ENCODE results near the gene SENP1. TPM values are rescaled to one million over a fixed set of nuclear protein-coding genes. Genes with fewer than 3 reads are reported as not detected.

The SENP1 gene
- total RNA-seq, 1 experiment from 2014 or later, result 41.6 TPM

- Histone ChIP-seq H3K27me3 (replicated peaks; ENCODE audit: insufficient read depth, low read depth, low read length, poor library complexity) (no peaks in the 10 kb centered on the region), H3K9me3 (ENCODE audit: low read depth, low read length, poor library complexity, severe bottlenecking) (no peaks in the 10 kb centered on the region), H3K4me1 (ENCODE audit: insufficient read depth, low read length, poor library complexity, severe bottlenecking) (peaks cover 14% of the 10 kb centered on the region), H3K36me3 (ENCODE audit: insufficient read depth, low read length, poor library complexity, severe bottlenecking) (peaks cover 42% of the 10 kb centered on the region), H3K27ac (ENCODE audit: low read depth, low read length, poor library complexity, severe bottlenecking) (no peak overlapping the region), H3K4me3 (ENCODE audit: low read depth, low read length, poor library complexity, severe bottlenecking) (no peak overlapping the region)
- CTCF ChIA-PET, result no interaction called here
- POLR2A ChIA-PET (ENCODE audit: low non-redundant PET), result no interaction called here
- no peak for DNase-seq (ENCODE audit: low spot score)
- intact Hi-C loops (cut with micrococcal nuclease; ENCODE audit: unreplicated experiment), result no loop called here
- BruUV-seq (replicated peaks), result no TSS peak
- TF ChIP-seq EZH2 (IDR thresholded peaks at IDR 0.05; ENCODE audit: borderline replicate concordance, low read depth, low read length, poor library complexity, severe bottlenecking), result no peak
- no peak for TF ChIP-seq CTCF (conservative IDR thresholded peaks at IDR 0.05; ENCODE audit: low read depth, low read length)
Measured at GRCh38 chr12:48123169-48123568, 17.3 kb upstream of the SENP1 start.

GRCh38 chr12:48122065-48122834 is 16.4 kb upstream of the SENP1 start:
- POLR2A ChIA-PET (ENCODE audit: low non-redundant PET), result no interaction called here
- H3K27ac ChIP-seq (ENCODE audit: low read depth, low read length, poor library complexity, severe bottlenecking), result no peak overlapping the region

GRCh38 chr12:48121522-48121921 is 15.6 kb upstream of the SENP1 start:
- CTCF ChIA-PET, result no interaction called here
- intact Hi-C loops (cut with micrococcal nuclease; ENCODE audit: unreplicated experiment), result no loop called here
- no peak overlapping the region for H3K4me3 ChIP-seq (ENCODE audit: low read depth, low read length, poor library complexity, severe bottlenecking)
- no TSS peak for BruUV-seq (replicated peaks)
- TF ChIP-seq EZH2 (IDR thresholded peaks at IDR 0.05; ENCODE audit: borderline replicate concordance, low read depth, low read length, poor library complexity, severe bottlenecking), result no peak
- no peak for TF ChIP-seq CTCF (conservative IDR thresholded peaks at IDR 0.05; ENCODE audit: low read depth, low read length)
- H3K9me3 ChIP-seq (ENCODE audit: low read depth, low read length, poor library complexity, severe bottlenecking), result no peaks in the 10 kb centered on the region
- POLR2A ChIA-PET (ENCODE audit: low non-redundant PET), result no interaction called here
- peaks cover 31% of the 10 kb centered on the region for H3K36me3 ChIP-seq (ENCODE audit: insufficient read depth, low read length, poor library complexity, severe bottlenecking)
- DNase-seq (ENCODE audit: low spot score), result no peak
- no peak overlapping the region for H3K27ac ChIP-seq (ENCODE audit: low read depth, low read length, poor library complexity, severe bottlenecking)
- peaks cover 14% of the 10 kb centered on the region for H3K4me1 ChIP-seq (ENCODE audit: insufficient read depth, low read length, poor library complexity, severe bottlenecking)
- peaks cover 11% of the 10 kb centered on the region for H3K27me3 ChIP-seq (replicated peaks; ENCODE audit: insufficient read depth, low read depth, low read length, poor library complexity)

More at GRCh38 chr12:48122065-48122834, 16.4 kb upstream of the SENP1 start:
- no TSS peak for BruUV-seq (replicated peaks)
- no peak for DNase-seq (ENCODE audit: low spot score)
- TF ChIP-seq EZH2 (IDR thresholded peaks at IDR 0.05; ENCODE audit: borderline replicate concordance, low read depth, low read length, poor library complexity, severe bottlenecking), result no peak
- TF ChIP-seq CTCF (conservative IDR thresholded peaks at IDR 0.05; ENCODE audit: low read depth, low read length), result no peak
- peaks cover 38% of the 10 kb centered on the region for H3K36me3 ChIP-seq (ENCODE audit: insufficient read depth, low read length, poor library complexity, severe bottlenecking)
- H3K4me1 ChIP-seq (ENCODE audit: insufficient read depth, low read length, poor library complexity, severe bottlenecking), result peaks cover 14% of the 10 kb centered on the region
- H3K4me3 ChIP-seq (ENCODE audit: low read depth, low read length, poor library complexity, severe bottlenecking), result no peak overlapping the region
- H3K27me3 ChIP-seq (replicated peaks; ENCODE audit: insufficient read depth, low read depth, low read length, poor library complexity), result peaks cover 5% of the 10 kb centered on the region
- CTCF ChIA-PET, result no interaction called here
- intact Hi-C loops (cut with micrococcal nuclease; ENCODE audit: unreplicated experiment), result no loop called here
- no peaks in the 10 kb centered on the region for H3K9me3 ChIP-seq (ENCODE audit: low read depth, low read length, poor library complexity, severe bottlenecking)
